ENCODE measurements around the gene NCF2.
"Not testable (repeated sequence)": the region's sequence is repeated elsewhere in the genome, so short reads cannot be mapped to it uniquely, and the experiment has no call there.

The NCF2 gene

DNA sequence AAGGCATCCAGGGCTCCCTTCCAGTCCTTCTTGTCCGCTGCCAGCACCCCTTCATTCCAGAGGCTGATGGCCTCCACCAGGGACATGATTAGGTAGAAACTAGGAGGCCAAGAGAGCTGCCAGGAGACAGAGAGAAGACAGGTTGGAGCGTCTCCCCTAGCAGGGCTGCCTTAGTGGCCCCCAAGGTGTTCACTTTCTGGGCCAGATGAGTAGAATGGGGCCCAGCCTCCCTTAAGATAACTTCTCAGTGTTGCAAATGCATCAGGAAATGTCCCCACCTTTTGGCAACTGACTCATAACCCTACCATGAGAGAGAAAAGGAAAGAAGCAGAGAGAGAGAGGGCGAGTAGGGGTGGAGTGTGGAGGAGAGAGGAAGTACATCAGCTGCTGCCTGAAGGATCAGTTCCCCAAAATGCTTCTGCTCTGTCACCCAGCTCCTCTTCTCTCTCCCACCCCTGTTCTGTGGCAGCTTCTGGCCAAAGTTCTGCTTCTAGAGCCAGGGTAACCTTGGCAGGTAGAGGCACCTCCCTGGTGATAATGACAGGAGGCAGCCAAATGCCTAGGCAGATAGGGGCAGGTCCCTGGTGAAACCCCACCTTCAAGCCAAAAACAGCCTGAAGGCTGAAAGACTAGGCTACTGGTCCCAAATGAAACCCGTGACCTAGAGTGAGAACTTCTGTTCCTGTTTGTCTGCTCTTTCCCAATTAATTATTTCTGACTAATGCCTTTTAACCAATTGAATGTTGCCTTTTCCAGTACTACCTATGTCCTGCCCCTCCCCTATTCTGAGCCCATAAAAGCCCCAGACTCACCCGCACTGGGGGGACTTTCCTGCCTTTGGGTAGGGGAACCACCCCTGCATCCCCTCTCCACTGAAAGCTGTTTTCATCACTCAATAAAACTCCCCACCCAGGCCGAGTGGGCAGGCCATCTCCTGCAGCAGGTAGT, at the start of gene NCF2:
TSS of gene NCF2 (minus strand) at position 216 of the 948 bp plus-strand sequence. CDS start at position 86, 130 bp downstream.
- peak; percentile 37 to 79 for DNase-seq

DNA sequence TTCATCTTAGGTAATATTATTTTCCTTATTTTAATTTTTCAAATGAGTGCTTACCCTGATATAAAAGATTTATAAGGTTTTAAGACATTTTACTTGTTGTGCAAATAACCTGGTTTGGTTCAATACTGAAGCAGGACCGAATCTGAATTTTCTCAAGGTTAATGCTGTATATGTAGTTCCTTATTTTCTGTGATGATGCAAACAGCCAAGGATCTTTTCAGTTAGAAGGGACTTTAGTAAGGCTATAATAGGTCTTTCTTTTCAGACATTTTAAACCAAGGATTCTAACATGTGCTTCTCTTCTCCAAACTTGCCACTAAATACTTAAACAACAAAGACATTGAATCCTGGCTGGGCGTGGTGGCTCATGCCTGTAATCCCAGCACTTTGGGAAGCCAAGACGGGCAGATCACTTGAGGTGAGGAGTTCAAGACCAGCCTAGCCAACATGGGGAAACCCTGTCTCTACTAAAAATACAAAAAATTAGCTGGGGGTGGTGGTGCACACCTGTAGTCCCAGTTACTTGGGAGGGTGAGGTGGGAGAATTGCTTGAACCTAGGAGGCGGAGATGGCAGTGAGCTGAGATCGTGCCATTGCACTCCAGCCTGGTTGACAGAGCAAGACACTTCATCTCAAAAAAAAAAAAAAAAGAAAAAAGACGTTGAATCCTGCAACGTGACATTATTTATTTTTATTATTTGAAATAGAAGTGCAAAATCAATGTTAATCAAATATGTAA, 48.6 kb upstream of the NCF2 start:
- DNase-seq = no peak

DNA sequence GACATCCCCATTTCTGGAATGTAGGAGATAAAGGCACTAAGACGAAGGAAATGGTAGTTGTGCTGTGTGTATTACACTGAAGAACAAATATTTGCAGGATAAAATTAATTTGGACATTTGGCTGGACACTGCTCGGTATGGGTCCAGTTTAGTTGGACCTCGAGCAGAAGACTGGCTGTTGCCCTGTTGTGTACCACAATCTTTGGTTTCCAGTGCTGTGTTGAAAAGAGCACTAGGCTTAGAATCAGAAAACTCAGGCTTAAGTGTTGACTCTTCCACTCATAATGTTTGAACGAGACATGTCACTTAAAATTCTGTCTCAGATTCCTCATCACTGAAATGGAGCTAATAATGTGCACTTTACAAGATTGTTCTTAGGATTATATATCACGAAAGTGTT, 46.5 kb upstream of the NCF2 start:
- no peak for DNase-seq

- no peak for DNase-seq
Measured at GRCh38 chr1:183636334-183636682, 46.0 kb upstream of the NCF2 start.

DNA sequence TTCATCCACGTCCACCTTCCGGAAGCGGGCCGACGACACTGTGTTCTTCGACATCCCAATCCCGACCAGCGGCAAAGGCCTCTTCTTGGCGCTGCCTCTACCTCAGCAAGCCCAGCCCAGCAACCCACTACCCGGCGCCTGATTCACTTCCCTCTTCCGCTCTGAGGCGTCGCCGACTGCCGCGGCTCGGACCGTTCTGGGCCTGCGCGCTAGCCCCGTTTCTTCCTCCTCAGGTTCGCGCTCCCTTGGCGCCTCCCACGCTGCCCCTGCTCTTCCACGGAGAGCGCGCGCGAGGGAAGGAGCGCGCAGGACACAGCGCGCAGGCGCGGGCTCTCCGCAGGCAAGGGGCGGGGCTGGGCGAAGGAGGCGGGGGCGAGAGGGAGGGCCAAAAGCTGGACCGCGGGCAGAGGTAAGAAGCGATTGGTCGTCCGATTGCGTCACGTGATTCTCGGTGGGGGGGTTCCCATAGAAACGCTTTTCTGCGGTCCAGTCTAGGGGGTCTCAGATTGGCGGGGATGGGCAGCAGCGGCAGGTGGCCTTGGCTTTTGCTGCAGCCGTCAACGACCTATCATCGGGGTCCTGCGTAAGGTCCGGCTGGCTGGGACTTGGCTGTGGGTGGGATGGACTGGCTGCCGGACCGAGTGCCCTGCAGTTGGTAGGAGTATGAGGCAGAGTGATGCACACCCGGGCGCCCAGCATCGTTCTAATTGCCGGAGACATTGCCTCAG, 45.5 kb upstream of the NCF2 start, which contains the start of gene ARPC5:
TSS of gene ARPC5 (minus strand) at position 178 of the 728 bp plus-strand sequence. CDS start at position 54, 124 bp downstream.
- peak; percentile 96 to 98 for DNase-seq

GRCh38 chr1:183635099-183635605, 44.9 kb upstream of the NCF2 start:
- DNase-seq = no peak

- no peak for DNase-seq
Measured at GRCh38 chr1:183634429-183635065, 44.3 kb upstream of the NCF2 start.

- DNase-seq = peak; percentile 22 to 77
Measured at GRCh38 chr1:183633676-183634343, 43.6 kb upstream of the NCF2 start.

DNA sequence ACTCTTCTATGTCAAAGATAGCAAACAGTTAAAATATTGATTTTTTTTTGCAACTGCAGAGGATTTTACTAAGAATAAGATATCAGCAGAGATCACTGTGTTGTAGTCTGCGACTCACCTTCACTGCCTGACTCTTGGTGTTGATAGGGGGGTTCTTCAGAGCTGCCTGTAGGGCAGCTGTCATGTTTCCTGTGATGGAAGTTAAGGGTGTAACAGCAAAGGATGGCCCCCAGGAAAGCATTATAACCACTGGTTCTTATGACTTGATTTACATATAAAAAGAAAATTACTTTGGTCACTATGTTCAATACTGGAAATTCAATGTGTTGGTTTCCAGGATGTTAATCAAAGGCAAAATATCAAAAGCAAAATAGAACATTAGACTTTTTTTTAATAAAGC, 42.7 kb upstream of the NCF2 start:
- peak in 1 of 2 donors; percentile 27 for DNase-seq

DNA sequence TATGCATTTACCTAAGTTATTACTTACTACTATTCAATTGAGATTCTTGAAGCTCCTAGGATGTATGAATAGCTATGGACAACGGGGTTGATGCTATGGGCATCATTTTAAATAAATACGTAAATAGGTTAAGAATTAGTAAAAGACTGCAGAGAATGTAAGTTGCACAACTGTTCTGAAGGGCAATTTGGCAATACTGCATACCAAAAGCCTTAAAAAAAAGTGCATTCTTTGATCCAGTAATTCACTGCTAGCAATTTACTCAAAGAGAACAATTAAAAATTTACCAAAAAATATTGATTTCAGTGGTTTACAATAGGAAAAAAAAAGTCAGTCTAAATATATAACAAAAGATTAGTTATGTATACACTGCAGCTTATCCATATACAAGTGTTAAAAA, 41.9 kb upstream of the NCF2 start:
- no peak for DNase-seq

DNA sequence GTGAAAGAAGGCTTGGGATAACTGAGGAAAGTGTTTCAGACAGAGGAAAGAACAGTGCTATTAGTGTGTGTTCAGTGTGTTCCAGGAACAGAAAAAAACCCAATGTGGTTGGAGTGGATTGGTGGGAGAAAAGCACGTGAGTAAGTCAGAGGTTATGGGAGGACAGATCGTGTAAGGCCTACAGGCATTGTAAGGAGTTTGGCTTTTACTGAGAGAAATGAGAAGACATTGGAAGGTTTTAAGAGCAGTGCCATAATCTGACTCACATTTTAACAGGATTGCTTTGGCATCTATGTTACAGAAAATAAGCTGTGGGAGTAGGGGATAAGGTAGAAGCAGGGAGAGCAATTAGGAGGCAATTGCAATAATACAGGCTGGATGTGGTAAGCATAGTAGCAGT, 40.5 kb upstream of the NCF2 start:
- DNase-seq = no peak

GRCh38 chr1:183628537-183628936, 38.3 kb upstream of the NCF2 start:
- DNase-seq = no peak

- DNase-seq = not testable (repeated sequence)
Measured at GRCh38 chr1:183626236-183626635, 36.0 kb upstream of the NCF2 start.

DNA sequence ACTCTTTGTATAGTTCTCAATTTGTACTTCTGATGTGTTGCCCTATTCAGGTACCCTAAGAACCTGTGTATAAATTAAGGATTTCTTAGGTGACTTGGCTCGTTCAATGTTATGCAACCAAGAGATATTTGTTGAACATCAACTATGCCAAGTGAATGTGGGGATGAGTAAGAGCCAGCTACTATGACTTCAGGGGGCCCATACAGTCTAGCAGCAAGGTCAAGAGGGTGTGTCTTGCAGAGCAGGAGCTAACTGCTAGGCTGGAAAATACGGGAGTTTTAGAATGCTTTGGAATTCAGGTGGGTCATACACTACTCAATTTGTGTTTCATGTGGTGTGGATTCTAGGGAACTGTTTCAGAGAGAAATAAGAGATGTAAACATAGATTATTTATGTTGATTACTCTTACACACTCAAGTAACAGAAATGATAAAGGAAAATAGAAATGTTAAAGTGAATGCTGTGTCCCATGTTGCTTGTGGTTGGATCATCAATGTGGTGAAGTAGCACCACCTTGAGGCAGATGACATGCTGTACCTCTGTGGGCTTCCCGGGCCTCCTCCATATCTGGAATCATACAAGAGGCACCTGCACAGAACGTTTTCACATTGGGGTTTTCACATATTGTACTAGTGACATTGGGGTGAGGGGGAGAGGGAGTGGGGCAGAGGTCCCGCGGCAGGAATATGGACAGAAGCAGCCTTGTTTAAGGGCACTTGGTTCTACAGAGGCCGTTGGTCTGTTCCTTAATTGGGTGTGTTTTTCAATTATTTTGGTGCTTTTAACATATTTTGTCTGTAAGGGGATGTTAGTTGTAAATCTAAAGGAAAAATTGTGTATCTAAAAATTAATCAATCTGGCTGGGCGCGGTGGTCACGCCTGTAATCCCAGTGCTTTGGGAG, 32.9 kb upstream of the NCF2 start:
- peak; percentile 59 to 68 for DNase-seq

DNA sequence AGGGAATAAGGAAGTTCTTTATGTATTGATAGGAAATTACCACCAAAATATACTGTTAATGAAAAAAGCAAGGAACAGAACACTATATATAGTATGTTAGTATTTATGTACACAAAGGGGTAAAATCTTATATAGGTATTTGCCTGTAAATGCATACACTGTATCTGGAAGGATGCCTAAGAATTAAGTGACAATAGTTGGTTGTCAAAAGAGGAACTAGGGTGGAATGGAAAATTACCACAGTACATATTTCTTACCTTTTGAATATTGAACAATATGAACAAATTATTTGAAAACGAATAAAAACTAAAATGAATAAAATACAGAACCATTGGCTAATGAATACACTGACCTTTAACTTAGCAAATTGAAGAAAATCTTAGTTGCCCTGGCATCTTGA, 31.8 kb upstream of the NCF2 start:
- DNase-seq = no peak

- no peak for DNase-seq
Measured at GRCh38 chr1:183620311-183620710, 30.1 kb upstream of the NCF2 start.

- no peak for DNase-seq
Measured at GRCh38 chr1:183619781-183620180, 29.5 kb upstream of the NCF2 start.

DNA sequence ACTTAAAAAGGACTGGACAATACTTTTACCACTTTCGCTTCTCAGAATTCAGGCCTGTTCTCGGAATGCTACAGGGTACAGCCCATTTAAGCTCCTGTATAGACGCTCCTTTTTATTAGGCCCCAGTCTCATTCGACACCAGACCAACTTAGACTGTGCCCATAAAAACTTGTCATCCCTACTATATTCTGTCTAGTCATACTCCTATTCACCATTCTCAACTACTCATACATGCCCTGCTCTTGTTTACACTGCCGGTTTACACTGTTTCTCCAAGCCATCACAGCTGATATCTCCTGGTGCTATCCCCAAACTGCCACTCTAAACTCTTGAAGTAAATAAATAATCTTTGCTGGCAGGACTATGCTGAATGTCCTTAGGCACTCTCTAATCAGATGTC, 27.9 kb upstream of the NCF2 start:
- not testable (repeated sequence) for DNase-seq

- not testable (repeated sequence) for DNase-seq
Measured at GRCh38 chr1:183612975-183613374, 22.7 kb upstream of the NCF2 start.

- no peak for DNase-seq
Measured at GRCh38 chr1:183612407-183612806, 22.1 kb upstream of the NCF2 start.

DNA sequence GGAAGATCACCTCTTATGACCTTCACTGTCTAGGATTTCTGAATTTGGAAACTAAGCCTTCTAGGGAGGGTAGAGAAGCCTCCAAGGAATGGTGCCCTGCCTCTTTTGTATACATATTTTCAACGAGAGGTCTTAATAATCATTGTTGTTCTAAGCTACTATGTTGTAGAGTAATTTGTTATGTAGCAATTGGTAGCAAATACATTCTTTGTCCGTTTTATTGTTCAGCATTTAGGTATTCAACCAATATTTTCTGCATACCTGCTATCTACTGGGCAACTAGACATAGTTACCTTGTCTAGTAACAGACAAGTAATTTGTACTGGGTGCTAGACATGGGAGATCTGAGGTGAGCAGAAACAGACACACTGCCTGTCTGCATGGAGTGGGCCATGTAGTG, 20.8 kb upstream of the NCF2 start:
- no peak for DNase-seq
